ENCODE data around the gene IMMP2L.

The IMMP2L gene

GRCh38 chr7:111004310-111004901 is 557.9 kb downstream of the IMMP2L start:
- no peak for DNase-seq

GRCh38 chr7:111003883-111004282 is 558.4 kb downstream of the IMMP2L start:
- DNase-seq: no peak

GRCh38 chr7:110994028-110994967 is 568.0 kb downstream of the IMMP2L start:
- no peak for DNase-seq

- no peak for DNase-seq
Observed at GRCh38 chr7:110988890-110989501, 573.3 kb downstream of the IMMP2L start.

- DNase-seq: no peak
Observed at GRCh38 chr7:110988348-110988747, 573.9 kb downstream of the IMMP2L start.

GRCh38 chr7:110987127-110987693 is 575.1 kb downstream of the IMMP2L start:
- no peak for DNase-seq

- DNase-seq: no peak
Observed at GRCh38 chr7:110983822-110984456, 578.4 kb downstream of the IMMP2L start.

GRCh38 chr7:110977127-110977737 is 585.1 kb downstream of the IMMP2L start:
- DNase-seq: no peak

GRCh38 chr7:110975486-110975885 is 586.8 kb downstream of the IMMP2L start:
- DNase-seq: no peak

- DNase-seq: no peak
Observed at GRCh38 chr7:110974441-110974840, 587.9 kb downstream of the IMMP2L start.

GRCh38 chr7:110973196-110973990 is 588.9 kb downstream of the IMMP2L start:
- no peak for DNase-seq

- DNase-seq: no peak
Observed at GRCh38 chr7:110964775-110965174, 597.5 kb downstream of the IMMP2L start.

GRCh38 chr7:110962826-110963225 is 599.5 kb downstream of the IMMP2L start:
- DNase-seq: no peak

- DNase-seq: no peak
Observed at GRCh38 chr7:110962374-110962773, 599.9 kb downstream of the IMMP2L start.

- DNase-seq: no peak
Observed at GRCh38 chr7:110960811-110961210, 601.5 kb downstream of the IMMP2L start.

- DNase-seq: no peak
Observed at GRCh38 chr7:110948280-110948679, 614.0 kb downstream of the IMMP2L start.

GRCh38 chr7:110947408-110947807 is 614.9 kb downstream of the IMMP2L start:
- no peak for DNase-seq

GRCh38 chr7:110944966-110945644 is 617.2 kb downstream of the IMMP2L start:
- no peak for DNase-seq

- no peak for DNase-seq
Observed at GRCh38 chr7:110944448-110944847, 617.8 kb downstream of the IMMP2L start.
